Adipocyte (in vitro differentiated cells): Measurements from ENCODE around the gene EYA3.

Source experiments
- DNase-seq: peaks from one replicate; pipeline ENCODE4 v3.0.0-alpha.2; 2015; ENCODE audit warnings: low read depth
- H3K27me3 ChIP-seq: replicated peaks from 2 replicates; pipeline ENCODE4 v1.7.0; 2013; ENCODE audit warnings: mild to moderate bottlenecking, low read length, moderate library complexity; ENCODE audit not compliant: control insufficient read depth, insufficient read depth
- H3K36me3 ChIP-seq: 2 replicates; pipeline ENCODE4 v1.7.0; 2013; ENCODE audit warnings: low read length, mild to moderate bottlenecking, moderate library complexity; ENCODE audit not compliant: control insufficient read depth, insufficient read depth, severe bottlenecking
- H3K4me1 ChIP-seq: 2 replicates; pipeline ENCODE4 v1.7.0; 2013; ENCODE audit warnings: mild to moderate bottlenecking, low read length, moderate library complexity; ENCODE audit not compliant: control insufficient read depth, insufficient read depth
- H3K4me3 ChIP-seq: 2 replicates; pipeline ENCODE4 v1.7.0; 2013; ENCODE audit warnings: mild to moderate bottlenecking, low read length, moderate library complexity
- H3K9ac ChIP-seq: 2 replicates; pipeline ENCODE4 v1.7.0; 2013; ENCODE audit warnings: mild to moderate bottlenecking, low read length, moderate library complexity
- H3K9me3 ChIP-seq: 2 replicates; pipeline ENCODE4 v1.7.0; 2013; ENCODE audit warnings: mild to moderate bottlenecking, low read length, moderate library complexity; ENCODE audit not compliant: control insufficient read depth

The EYA3 gene

DNA sequence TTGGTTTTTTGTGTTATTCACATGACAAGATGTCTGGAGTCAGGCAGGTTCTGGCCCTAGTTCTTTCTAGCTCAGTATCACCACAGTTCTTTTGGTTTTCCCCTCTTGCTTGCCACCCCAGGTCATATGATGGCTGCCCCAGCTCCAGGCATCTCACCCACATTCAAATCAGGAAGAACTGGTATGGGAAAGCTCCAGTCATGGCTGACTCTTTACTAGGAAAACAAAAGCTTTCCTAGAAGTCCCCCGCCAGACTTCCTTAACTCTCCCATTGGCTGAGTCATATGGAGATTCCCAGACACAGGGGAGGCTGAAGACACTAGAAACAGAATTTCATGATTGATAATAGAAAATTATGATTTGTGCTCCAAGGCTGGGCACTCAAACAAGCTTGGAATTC is 22.1 kb upstream of the EYA3 start:
- no peak overlapping the region for H3K9ac ChIP-seq
- DNase-seq: no peak
- no peaks in the 10 kb centered on the region for H3K4me1 ChIP-seq
- no peaks in the 10 kb centered on the region for H3K36me3 ChIP-seq
- H3K4me3 ChIP-seq: no peak overlapping the region
- no peaks in the 10 kb centered on the region for H3K9me3 ChIP-seq
- no peaks in the 10 kb centered on the region for H3K27me3 ChIP-seq

DNA sequence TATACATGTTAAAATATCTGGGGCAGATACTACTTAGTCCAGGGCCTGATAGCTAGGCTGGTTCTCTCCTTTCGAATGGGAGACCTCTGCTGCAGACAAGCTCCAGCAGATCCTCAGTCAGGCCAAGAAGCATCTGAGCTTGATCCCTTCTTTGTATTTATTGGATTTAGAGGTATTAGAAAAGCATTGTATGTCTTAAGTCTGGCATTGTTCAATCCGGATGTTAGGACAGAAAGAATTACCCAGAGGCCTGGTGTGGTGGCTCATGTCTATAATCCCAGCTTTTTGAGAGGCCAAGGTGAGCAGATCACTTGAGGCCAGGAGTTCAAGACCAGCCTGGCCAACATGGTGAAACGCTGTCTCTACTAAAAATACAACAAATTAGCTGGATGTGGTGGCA is 21.2 kb upstream of the EYA3 start:
- Histone ChIP-seq H3K36me3 (no peaks in the 10 kb centered on the region), H3K9ac (no peak overlapping the region), H3K27me3 (no peaks in the 10 kb centered on the region), H3K9me3 (no peaks in the 10 kb centered on the region), H3K4me3 (no peak overlapping the region), H3K4me1 (peaks cover 4% of the 10 kb centered on the region)
- no peak for DNase-seq

DNA sequence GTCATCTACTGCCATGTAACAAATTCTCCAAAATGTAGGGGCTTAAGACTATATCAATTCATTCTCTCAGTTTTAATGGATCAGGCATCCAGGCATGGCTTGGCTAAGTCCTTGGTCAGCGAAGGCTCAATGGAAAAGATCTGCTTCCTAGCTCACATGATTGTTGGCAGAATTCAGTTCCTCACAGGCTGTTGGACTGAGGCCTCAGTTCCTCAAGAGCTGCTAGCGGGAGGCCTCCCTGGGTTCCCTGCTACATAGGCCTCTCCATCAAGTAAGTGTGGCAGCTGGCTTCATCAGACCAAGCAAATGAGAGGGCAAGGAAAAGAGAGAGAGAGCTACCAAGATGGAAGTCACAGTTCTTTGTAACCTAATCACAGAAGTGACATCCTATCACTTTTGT is 19.6 kb upstream of the EYA3 start:
- no peak overlapping the region for H3K4me3 ChIP-seq
- H3K9ac ChIP-seq: no peak overlapping the region
- no peaks in the 10 kb centered on the region for H3K27me3 ChIP-seq
- H3K36me3 ChIP-seq: no peaks in the 10 kb centered on the region
- no peaks in the 10 kb centered on the region for H3K9me3 ChIP-seq
- DNase-seq: no peak
- H3K4me1 ChIP-seq: peaks cover 8% of the 10 kb centered on the region

DNA sequence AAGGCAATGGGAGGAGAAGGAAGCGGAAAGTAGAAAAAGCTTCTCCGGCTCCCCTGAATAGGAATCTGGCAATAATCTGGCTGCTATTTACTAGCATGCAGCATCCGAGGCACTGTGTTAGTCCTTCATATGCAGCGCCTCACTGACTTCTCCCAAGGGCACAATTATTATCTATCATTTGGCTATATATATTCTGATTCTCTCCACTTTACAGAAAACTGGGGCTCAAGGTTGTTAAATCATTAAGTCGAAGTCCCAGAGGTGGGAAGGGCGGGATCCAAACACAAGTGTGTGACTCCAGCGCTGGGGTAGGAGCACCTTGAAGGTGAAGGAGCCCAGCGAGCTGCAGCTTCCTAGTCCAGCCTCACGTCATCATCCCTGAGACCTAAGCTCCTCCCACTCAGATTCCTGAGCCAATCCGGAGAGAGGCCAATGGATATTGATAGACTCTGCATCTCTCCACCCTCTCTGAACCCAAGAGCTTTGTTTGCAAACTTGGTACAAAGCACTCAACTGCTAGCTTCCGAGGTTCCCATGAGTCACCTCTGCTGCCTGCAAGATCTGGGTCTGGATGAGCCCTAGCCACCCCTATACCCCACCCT is 16.6 kb upstream of the EYA3 start:
- H3K27me3 ChIP-seq: no peaks in the 10 kb centered on the region
- peak overlapping the region; percentile 21 for H3K9ac ChIP-seq
- no peaks in the 10 kb centered on the region for H3K9me3 ChIP-seq
- peak overlapping the region; percentile 69 for H3K4me3 ChIP-seq
- peak; percentile 42 for DNase-seq
- peaks cover 8% of the 10 kb centered on the region for H3K4me1 ChIP-seq
- H3K36me3 ChIP-seq: no peaks in the 10 kb centered on the region

DNA sequence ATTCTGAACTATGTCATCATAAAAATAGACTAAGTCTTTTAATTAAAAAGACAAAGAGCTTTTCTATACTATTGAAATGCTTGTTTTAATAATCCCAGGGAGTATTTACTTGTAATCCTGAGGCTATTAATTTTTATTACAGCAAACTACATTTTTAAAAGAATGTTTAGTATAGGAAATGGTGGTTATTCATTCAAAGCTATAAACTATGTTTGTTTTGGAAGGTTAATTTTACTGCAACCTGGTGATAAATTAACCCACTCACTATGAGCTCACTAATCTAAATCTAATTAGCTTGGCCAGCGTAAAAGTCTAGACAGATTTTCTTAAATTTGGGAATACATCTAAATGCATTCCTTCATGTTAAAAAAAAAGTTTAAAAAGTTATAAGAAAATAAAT is 13.8 kb upstream of the EYA3 start:
- no peaks in the 10 kb centered on the region for H3K36me3 ChIP-seq
- H3K9ac ChIP-seq: no peak overlapping the region
- H3K4me1 ChIP-seq: peaks cover 15% of the 10 kb centered on the region
- H3K9me3 ChIP-seq: no peaks in the 10 kb centered on the region
- H3K4me3 ChIP-seq: no peak overlapping the region
- H3K27me3 ChIP-seq: no peaks in the 10 kb centered on the region
- DNase-seq: no peak

DNA sequence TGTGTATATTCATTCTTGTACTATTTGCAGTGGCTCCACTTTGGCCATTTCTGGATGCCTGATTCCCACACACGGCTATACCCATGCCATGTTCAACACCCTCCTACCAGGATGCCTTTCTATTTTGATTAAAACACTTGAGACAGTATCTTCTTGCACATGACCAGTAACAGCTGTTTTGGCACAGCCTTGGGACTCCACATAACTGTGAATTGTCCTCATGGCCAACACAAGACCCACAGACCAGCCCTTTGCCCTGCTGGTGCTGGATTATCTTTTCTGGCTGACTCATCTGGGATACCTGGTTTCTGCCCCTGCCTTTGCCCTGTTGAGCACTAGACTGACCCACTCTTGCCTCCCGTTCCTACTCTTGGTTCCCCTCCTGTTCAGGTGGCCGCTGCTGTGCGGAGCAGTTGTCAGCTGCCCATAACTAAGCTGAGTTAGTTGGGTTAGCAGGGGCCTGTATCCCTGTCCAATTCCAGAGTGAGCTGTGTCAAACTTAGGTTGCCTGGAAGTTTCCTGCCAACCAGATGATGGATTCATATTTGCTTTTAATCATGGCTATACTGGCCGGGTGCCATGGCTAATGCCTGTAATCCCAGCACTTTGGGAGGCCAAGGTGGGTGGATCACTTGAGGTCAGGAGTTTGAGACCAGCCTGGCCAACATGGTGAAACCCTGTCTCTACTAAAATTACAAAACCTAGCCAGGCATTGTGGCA is 10.8 kb upstream of the EYA3 start:
- H3K4me1 ChIP-seq: peaks cover 7% of the 10 kb centered on the region
- DNase-seq: no peak
- H3K9ac ChIP-seq: no peak overlapping the region
- H3K9me3 ChIP-seq: no peaks in the 10 kb centered on the region
- no peaks in the 10 kb centered on the region for H3K36me3 ChIP-seq
- no peak overlapping the region for H3K4me3 ChIP-seq
- no peaks in the 10 kb centered on the region for H3K27me3 ChIP-seq

DNA sequence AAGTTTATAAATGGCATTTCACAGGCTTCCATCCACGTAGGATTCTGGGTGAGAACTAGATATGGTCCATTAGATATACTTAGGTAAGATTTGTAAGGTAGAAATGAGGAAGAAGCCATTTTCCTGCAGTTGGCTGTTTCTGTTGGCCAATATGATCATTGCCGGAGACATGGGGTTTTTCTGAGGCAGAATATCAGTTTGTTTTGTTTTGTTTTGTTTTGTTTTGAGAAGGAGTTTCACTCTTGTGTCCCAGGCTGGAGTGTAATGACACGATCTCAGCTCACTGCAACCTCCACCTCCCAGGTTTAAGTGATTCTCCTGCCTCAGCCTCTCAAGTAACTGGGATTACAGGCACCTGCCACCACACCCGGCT is 8.7 kb upstream of the EYA3 start:
- DNase-seq: no peak

DNA sequence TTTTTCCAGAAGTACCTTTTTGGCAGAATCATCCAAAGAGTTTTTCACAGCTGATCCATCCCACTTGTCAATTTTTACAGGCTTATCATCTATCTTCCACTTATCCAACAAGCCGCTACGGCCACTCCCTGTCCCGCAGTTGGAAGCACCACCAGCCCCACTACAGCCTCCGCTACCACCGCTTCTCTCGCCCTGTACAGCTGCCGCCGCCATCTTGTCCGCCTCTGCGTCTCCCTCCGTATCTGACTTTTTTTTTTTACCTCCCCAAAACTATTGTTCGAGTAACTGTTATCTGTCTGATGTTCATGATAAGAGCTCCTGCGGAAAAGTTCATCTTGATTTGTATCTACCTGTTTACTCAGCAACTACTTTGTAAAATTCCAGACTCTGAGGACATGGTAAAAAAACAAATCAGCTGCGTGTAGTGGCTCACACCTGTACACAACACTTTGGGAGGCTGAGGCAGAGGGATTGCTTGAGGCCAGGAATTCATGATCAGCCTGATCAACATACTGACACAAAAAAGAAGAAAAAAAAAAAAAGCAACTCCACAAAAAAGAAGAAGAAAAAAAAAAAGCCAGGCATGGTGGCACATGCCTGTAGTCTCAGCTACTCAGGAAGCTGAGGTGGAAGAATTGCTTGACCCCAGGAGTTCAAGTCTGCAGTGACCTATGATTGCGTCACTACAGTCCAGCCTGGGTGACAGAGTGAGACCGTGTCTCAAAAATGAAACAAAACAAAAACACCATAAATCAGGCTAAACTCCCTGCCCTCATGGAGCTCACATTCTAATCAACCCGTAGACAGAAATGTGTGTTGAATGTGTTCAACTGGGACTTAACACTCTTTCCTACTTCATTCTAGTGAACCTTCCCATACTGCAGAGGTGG is 8.0 kb upstream of the EYA3 start:
- H3K36me3 ChIP-seq: no peaks in the 10 kb centered on the region
- no peaks in the 10 kb centered on the region for H3K27me3 ChIP-seq
- H3K4me3 ChIP-seq: no peak overlapping the region
- peaks cover 7% of the 10 kb centered on the region for H3K4me1 ChIP-seq
- DNase-seq: no peak
- H3K9ac ChIP-seq: no peak overlapping the region
- no peaks in the 10 kb centered on the region for H3K9me3 ChIP-seq

More for the DNA sequence above, 8.7 kb upstream of the EYA3 start:
- Histone ChIP-seq H3K27me3 (no peaks in the 10 kb centered on the region), H3K36me3 (no peaks in the 10 kb centered on the region), H3K4me1 (peaks cover 7% of the 10 kb centered on the region), H3K4me3 (no peak overlapping the region), H3K9me3 (no peaks in the 10 kb centered on the region), H3K9ac (no peak overlapping the region)

DNA sequence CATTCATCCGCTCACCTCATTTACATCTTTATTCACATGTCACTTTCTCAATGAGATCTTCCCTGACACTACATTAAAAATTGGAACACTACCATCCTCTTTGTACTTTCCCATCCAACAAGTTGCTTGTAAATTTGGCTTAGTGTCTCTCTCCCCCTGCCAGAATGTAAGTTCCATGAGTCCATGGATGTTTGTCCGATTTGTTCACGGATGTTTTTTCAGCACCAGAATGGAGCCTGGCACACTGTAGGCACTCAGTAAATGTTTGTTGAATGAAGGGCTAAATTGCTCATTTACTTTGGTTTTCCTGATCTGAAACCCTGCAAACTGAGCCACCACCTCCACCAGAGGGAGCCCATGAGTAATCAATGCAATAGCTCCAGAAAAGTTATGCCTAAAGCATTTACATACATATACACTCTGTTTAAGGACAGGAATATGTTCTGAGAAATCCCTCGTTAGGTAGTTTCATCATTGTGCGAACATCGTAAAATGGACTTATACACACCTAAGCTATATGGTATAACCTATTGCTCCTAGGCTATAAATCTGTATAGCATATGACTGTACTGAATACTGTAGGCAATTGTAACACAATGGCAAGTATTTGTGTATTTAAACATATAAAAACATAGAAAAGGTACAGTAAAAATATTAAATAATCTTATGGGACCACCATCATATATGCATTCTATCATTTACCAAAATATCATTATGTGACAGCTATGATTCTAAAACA is 2.8 kb upstream of the EYA3 start:
- Histone ChIP-seq H3K9ac (no peak overlapping the region), H3K9me3 (no peaks in the 10 kb centered on the region), H3K4me1 (peaks cover 12% of the 10 kb centered on the region), H3K4me3 (no peak overlapping the region), H3K27me3 (no peaks in the 10 kb centered on the region), H3K36me3 (no peaks in the 10 kb centered on the region)
- DNase-seq: peak; percentile 89

DNA sequence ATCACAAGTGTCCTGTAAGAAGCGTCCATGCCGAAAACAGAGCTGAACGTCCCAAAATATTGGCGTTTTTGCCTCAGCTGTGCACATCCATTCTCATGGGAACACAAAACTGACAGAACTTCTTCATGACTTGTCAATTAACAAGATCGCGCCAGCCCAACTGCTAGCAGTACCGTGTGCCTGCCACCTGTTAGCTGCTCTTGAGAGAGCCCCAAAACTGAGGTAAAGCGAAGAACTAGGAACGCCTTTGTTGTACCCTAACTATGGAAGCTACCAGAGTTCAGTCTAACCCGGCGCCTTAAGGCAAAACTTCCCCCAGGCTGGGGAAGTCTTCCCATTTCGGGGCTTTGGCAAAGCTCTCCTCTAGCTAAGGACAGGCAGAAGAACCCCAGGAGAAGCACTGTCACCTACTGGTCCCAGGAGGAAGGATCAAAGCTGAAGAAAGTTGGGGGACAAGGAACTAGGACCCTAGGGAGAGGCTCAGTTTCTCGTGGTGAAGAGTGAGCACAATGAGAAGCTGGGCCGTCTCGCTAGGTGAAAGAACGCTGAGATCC is 719 bp downstream of the EYA3 start:
- Histone ChIP-seq H3K9ac (peak overlapping the region; percentile 100), H3K4me1 (peaks cover 16% of the 10 kb centered on the region), H3K9me3 (no peaks in the 10 kb centered on the region), H3K4me3 (peak overlapping the region; percentile 100), H3K27me3 (no peaks in the 10 kb centered on the region), H3K36me3 (no peaks in the 10 kb centered on the region)
- DNase-seq: peak; percentile 52
